Stimulated activated naive CD8-positive, alpha-beta T cell treated with anti-CD3 and anti-CD28 coated beads, Interleukin-15, amount 100 ng/mL, for 72 hours (primary cell): ENCODE measurements around the gene KCNQ1.

ENCODE experiments used
- ATAC-seq: fragments of 150-1000 bp; cut with Tn5 transposase; 2 replicates; pipeline ENCODE4 v1.10.0; 2021; ENCODE audit warnings: mild to moderate bottlenecking, moderate library complexity
- DNase-seq, 2 donors: peaks; one replicate each; pipeline ENCODE4 v3.0.0; 2021 to 2022
- H3K27ac Mint-ChIP-seq, 2 donors: one replicate each; pipeline ENCODE4 v1.8.0; 2022; ENCODE audit warnings: mild to moderate bottlenecking in 2 of 2, mixed read lengths in 2 of 2, moderate library complexity in 2 of 2
- H3K27me3 Mint-ChIP-seq: one replicate; pipeline ENCODE4 v1.8.0; 2022; ENCODE audit warnings: mixed read lengths
- H3K4me1 Mint-ChIP-seq: one replicate; pipeline ENCODE4 v1.8.0; 2022; ENCODE audit warnings: mild to moderate bottlenecking, mixed read lengths
- H3K4me3 Mint-ChIP-seq, 2 donors: one replicate each; pipeline ENCODE4 v1.8.0; 2022; ENCODE audit warnings: mild to moderate bottlenecking in 2 of 2, mixed read lengths in 2 of 2, moderate library complexity in 1 of 2
- H3K9me3 Mint-ChIP-seq, 2 donors: one replicate each; pipeline ENCODE4 v1.8.0; 2022; ENCODE audit warnings: mixed read lengths in 2 of 2

Gene KCNQ1

GRCh38 chr11:2821891-2822290 lies 377.1 kb downstream of the KCNQ1 start:
- Mint-ChIP-seq H3K27ac (no peak overlapping the region), H3K4me1 (peaks cover 15% of the 10 kb centered on the region), H3K27me3 (no peaks in the 10 kb centered on the region), H3K9me3 (peaks cover 30 to 64% of the 10 kb centered on the region in 2 donors), H3K4me3 (no peak overlapping the region)
- ATAC-seq, result no peak
- DNase-seq, result no peak

- Mint-ChIP-seq H3K27me3 (no peaks in the 10 kb centered on the region), H3K9me3 (peaks cover 46 to 69% of the 10 kb centered on the region in 2 donors), H3K27ac (no peak overlapping the region), H3K4me3 (no peak overlapping the region), H3K4me1 (peaks cover 19% of the 10 kb centered on the region)
- no peak for DNase-seq
- ATAC-seq, result no peak
Measured at GRCh38 chr11:2824851-2825250, 380.0 kb downstream of the KCNQ1 start.

DNA sequence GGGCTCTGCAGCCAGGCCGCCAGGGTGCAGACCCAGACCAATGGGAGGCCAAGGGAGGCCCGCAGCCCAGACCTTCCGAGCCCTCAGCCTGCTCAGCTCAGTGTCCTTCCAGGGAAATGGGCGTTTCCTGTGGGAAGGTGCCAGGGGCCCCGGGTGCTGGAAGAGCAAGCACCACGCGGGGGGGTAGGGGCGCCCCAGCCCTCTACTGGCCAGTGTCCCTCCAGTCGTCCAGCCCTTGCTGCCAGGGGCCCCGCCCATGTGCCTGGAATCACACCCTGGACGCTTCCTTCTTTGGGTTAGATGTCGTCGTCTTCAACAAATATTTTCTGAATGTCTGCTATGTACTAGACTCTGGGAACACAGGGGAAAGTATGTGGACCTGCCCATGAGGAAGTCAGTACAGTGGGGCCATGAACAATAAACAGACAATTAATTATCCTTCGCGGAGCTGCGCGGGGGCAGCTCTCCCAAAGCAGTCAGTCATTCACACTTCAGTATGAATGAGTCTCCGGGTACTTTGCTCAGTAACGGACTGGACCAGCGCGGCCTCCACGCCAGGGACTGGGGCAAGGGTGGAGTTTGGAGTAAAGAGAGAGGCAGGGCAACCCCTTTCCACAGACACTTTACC lies 380.6 kb downstream of the KCNQ1 start:
- ATAC-seq, result no peak
- no peaks in the 10 kb centered on the region for H3K27me3 Mint-ChIP-seq
- H3K9me3 Mint-ChIP-seq, result peaks cover 46 to 69% of the 10 kb centered on the region in 2 donors
- no peak overlapping the region for H3K27ac Mint-ChIP-seq
- no peak for DNase-seq
- no peak overlapping the region for H3K4me3 Mint-ChIP-seq
- H3K4me1 Mint-ChIP-seq, result peaks cover 19% of the 10 kb centered on the region

DNA sequence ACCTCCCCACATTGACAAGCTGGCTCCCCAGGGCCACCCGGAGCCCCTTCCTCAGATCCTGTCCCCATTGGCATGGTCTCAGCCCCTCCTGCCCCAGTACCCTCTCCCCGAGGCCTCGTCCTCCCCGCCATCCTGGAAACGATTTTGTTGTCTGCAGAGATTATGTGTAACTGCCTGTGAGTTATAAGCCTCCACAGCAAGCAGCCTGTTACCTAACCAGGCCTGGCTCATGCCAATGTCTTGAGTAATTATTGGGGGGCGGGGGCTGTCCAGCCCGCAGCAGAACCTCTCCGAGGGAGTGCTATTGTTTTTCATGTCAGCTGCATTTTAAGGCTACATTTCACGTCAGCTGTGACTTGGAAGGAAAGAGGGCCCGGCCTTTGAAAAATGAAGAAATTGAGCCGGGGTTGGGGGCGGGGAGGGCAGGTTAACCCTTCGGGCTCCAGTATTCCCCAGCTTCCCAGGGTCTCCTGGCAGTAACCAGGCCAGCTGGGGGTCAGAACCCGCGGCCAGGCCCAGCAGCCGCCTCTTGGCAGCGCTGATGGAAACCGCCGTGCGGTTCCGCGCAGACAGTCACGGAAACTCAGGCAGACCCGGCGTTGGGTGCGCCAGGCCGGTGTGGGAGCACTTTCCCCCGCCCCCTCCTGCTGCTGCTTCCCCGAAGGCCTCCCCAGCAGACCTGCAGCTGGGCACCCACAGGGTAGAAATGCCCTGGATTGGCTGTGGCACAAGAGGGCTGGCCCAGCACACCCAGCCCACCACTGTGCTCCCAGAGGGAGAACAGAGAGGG lies 381.3 kb downstream of the KCNQ1 start:
- Mint-ChIP-seq H3K9me3 (peaks cover 40 to 62% of the 10 kb centered on the region in 2 donors), H3K27ac (no peak overlapping the region), H3K27me3 (no peaks in the 10 kb centered on the region), H3K4me1 (peaks cover 19% of the 10 kb centered on the region), H3K4me3 (no peak overlapping the region)
- DNase-seq (no peak), ATAC-seq (peak; percentile 59)

DNA sequence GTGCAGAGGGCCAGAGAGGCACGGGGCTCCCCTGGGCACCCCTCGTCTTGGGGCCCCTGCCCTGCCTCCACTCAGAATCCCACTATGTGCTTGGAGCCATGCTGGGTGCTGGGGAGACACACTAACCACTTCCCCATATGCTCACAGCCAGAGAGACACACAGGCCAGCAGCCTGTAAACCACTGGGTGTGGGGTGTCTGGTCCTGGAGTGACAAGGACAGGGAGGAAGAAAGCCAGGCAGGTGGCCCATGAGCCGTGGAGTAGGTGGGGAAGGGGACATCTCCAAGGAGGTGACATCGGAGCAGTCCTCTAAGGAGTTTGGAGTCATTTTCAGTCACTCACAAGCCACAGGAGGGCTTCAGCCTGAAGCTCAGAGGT lies 381.9 kb downstream of the KCNQ1 start:
- Mint-ChIP-seq H3K9me3 (peaks cover 39 to 56% of the 10 kb centered on the region in 2 donors), H3K4me1 (peaks cover 19% of the 10 kb centered on the region), H3K4me3 (no peak overlapping the region), H3K27ac (peak overlapping the region in 1 of 2 donors; percentile 77), H3K27me3 (no peaks in the 10 kb centered on the region)
- ATAC-seq, result peak; percentile 48
- DNase-seq, result no peak

GRCh38 chr11:2827256-2827655 lies 382.4 kb downstream of the KCNQ1 start:
- Mint-ChIP-seq H3K4me3 (no peak overlapping the region), H3K27ac (no peak overlapping the region), H3K9me3 (peaks cover 34 to 50% of the 10 kb centered on the region in 2 donors)

GRCh38 chr11:2827792-2828191 lies 383.0 kb downstream of the KCNQ1 start:
- Mint-ChIP-seq H3K27ac (no peak overlapping the region), H3K4me3 (no peak overlapping the region), H3K27me3 (no peaks in the 10 kb centered on the region), H3K4me1 (peaks cover 19% of the 10 kb centered on the region), H3K9me3 (peaks cover 28 to 45% of the 10 kb centered on the region in 2 donors)
- DNase-seq (no peak), ATAC-seq (no peak)

More at GRCh38 chr11:2827256-2827655, 382.4 kb downstream of the KCNQ1 start:
- DNase-seq (no peak), ATAC-seq (no peak)
- Mint-ChIP-seq H3K4me1 (peaks cover 19% of the 10 kb centered on the region), H3K27me3 (no peaks in the 10 kb centered on the region)

DNA sequence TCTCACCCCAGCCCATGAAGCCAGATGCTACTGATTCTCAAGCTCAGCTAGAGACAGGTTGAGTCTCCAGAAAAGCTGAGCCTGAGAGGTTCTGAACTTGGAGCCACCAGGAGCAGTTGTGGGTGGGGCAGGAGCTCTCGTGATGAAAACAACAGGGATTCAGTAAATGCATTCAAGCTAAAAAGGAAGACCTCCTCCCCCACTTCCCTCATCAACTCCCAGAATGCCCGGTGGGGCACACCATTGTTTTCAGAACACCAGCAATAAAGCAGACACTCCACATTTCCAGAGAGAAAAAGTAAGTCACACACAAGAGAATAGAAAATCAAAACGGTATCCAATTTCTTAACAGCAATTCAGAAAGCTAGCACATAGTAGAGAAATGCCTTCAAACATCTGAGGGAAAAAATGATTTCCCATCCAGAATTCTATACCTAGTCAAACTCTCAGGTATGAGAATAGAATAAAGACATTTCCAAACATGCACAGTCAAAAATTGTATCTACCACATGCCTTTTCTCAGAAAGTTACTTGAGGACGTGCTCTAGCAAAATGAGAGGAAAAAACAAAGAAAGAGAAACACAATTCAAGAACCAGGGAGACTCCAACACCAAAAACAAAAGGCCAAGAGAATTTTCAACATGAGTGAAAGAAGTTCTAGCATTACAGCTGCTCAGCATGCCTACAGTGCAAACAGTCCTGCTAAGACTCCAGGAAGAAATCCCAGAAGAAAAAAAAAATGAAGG lies 383.9 kb downstream of the KCNQ1 start:
- H3K4me1 Mint-ChIP-seq, result peaks cover 19% of the 10 kb centered on the region
- ATAC-seq, result no peak
- no peak for DNase-seq
- peaks cover 23 to 35% of the 10 kb centered on the region in 2 donors for H3K9me3 Mint-ChIP-seq
- H3K27me3 Mint-ChIP-seq, result no peaks in the 10 kb centered on the region
- no peak overlapping the region for H3K27ac Mint-ChIP-seq
- no peak overlapping the region for H3K4me3 Mint-ChIP-seq

GRCh38 chr11:2830030-2830812 lies 385.4 kb downstream of the KCNQ1 start:
- H3K9me3 Mint-ChIP-seq, result peaks cover 23 to 33% of the 10 kb centered on the region in 2 donors
- no peak for ATAC-seq
- H3K4me3 Mint-ChIP-seq, result no peak overlapping the region
- DNase-seq, result no peak
- H3K4me1 Mint-ChIP-seq, result peaks cover 19% of the 10 kb centered on the region
- no peaks in the 10 kb centered on the region for H3K27me3 Mint-ChIP-seq
- H3K27ac Mint-ChIP-seq, result peak overlapping the region in 1 of 2 donors; percentile 9

- peaks cover 17% of the 10 kb centered on the region for H3K4me1 Mint-ChIP-seq
- H3K27ac Mint-ChIP-seq, result no peak overlapping the region
- H3K4me3 Mint-ChIP-seq, result no peak overlapping the region
- no peak for ATAC-seq
- H3K9me3 Mint-ChIP-seq, result peaks cover 23 to 33% of the 10 kb centered on the region in 2 donors
- no peaks in the 10 kb centered on the region for H3K27me3 Mint-ChIP-seq
- DNase-seq, result no peak
Measured at GRCh38 chr11:2830886-2831285, 386.1 kb downstream of the KCNQ1 start.

GRCh38 chr11:2831781-2832532 lies 387.1 kb downstream of the KCNQ1 start:
- Mint-ChIP-seq H3K27ac (peak overlapping the region; percentile 2 to 3), H3K9me3 (peaks cover 23 to 30% of the 10 kb centered on the region in 2 donors), H3K27me3 (no peaks in the 10 kb centered on the region), H3K4me1 (peaks cover 11% of the 10 kb centered on the region), H3K4me3 (no peak overlapping the region)
- DNase-seq, result no peak
- ATAC-seq, result no peak

DNA sequence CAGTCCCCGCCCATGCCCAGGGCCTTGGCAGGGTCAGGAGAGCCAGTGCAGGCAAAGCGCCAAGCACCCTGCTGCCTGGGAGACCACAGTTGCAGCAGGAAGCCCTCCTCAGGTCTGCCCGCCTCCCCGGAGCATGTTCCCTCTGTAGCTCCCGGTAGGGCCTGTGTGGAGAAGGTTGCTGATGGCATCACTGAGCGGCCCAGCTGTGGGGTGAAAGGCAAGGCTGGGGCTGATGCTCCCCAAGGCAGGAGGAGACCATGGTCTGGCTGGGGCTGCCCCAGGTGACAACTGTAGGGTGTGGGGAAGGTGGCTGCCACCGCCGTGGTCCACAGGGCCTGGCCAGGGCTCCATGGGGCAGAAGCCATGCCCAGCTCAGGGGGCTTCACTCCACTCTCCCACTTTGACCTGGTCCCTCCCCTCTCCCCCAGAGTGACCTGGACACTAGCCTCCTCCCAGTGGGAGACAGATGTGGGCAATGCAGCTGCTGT lies 387.8 kb downstream of the KCNQ1 start:
- ATAC-seq (no peak), DNase-seq (no peak)
- H3K9me3 Mint-ChIP-seq, result peaks cover 21 to 23% of the 10 kb centered on the region in 2 donors
- H3K4me1 Mint-ChIP-seq, result peaks cover 8% of the 10 kb centered on the region
- H3K27ac Mint-ChIP-seq, result peak overlapping the region in 1 of 2 donors; percentile 3
- no peak overlapping the region for H3K4me3 Mint-ChIP-seq
- H3K27me3 Mint-ChIP-seq, result no peaks in the 10 kb centered on the region

- Mint-ChIP-seq H3K4me1 (peaks cover 8% of the 10 kb centered on the region), H3K4me3 (no peak overlapping the region), H3K27me3 (no peaks in the 10 kb centered on the region), H3K27ac (no peak overlapping the region), H3K9me3 (peaks cover 16 to 17% of the 10 kb centered on the region in 2 donors)
- ATAC-seq, result no peak
- no peak for DNase-seq
Measured at GRCh38 chr11:2833051-2833715, 388.4 kb downstream of the KCNQ1 start.
